VCaP (cell line): ENCODE results near the gene ULBP1.
"Not testable (repeated sequence)": the region's sequence is repeated elsewhere in the genome, so short reads cannot be mapped to it uniquely, and the experiment has no call there.

Experiments used
- H3K27ac ChIP-seq: fragments of 450-650 bp; 2 replicates; pipeline ENCODE4 v1.5.1; 2017
- CTCF ChIP-seq: fragments of 450-650 bp; conservative IDR thresholded peaks from 2 replicates; pipeline ENCODE4 v1.5.1; 2017; ENCODE audit warnings: mild to moderate bottlenecking, moderate library complexity

ULBP1 gene

DNA sequence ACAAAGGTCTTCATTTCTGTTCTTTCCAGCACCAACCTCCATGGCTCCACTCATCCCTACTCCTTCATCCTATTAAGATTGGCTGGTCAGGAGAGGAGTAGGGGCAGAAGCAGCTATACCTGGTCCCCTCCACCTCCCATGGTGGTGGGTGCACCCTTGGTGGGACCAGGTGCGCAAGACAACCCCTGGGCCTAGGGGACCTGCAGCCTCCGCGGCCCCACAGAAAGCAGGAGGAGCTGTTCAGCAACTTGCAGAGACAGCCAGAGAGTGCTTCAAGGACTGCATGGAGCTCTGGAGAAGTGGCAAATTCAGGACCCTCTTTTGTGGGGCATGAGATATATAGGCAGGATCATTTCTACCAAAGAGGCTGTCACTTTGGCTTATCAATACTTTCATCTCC, 12.1 kb upstream of the ULBP1 start:
- TF ChIP-seq CTCF = no peak
- H3K27ac ChIP-seq = no peak overlapping the region

DNA sequence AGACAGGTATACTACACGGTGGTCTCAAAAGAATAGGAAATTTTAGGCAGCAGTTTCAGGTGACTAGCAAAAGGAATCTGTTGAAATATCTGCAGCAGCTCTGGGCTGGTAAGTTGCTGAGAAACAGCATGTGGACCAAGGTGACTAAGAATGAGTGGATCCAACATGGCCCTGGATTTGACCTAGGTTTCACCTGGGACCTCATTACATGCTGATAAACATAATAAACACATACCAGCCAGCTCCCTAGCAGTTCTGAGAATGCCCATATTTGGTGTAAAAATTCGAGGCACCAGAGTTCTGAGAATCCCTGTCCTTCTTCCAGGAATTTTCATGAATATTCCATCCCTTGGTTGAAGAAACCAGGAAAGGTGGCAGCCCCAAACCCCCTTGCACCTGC, 10.4 kb upstream of the ULBP1 start:
- H3K27ac ChIP-seq = not testable (repeated sequence)

GRCh38 chr6:149953934-149954327, 9.8 kb upstream of the ULBP1 start:
- H3K27ac ChIP-seq = not testable (repeated sequence)

- H3K27ac ChIP-seq = not testable (repeated sequence)
These were observed 9.3 kb upstream of the ULBP1 start for GRCh38 chr6:149954328-149954983.

DNA sequence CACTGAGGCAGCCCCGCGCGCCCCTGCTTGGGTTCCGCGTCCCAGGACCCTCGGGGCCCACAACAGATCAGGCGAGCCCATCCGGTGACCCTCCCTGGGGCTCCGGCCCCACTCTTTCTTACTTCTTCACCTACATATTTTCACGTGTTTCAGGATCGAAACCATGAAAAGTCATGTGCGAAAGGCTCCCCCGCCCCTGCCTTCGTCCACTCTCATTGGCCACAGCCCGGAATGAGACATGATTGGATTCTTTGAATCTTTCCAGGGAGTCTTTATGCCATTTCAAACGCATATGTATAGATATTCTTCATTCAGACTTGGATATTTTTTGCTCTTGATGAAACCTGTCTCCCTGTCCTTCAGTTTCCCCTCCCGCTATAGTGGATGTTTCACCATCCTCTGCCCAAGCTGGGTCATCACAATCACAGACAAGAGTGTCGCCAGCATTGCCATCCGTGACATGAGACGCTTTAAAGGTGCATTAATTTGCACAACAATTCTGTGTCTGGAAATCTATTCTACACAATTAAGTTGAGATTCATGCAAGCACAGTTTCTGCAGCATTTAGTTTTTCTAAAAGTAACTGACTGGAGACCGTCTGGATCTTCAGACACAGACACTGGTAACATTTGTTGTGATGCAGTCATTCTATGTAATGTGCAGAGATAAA, 8.6 kb upstream of the ULBP1 start:
- H3K27ac ChIP-seq = not testable (repeated sequence)

DNA sequence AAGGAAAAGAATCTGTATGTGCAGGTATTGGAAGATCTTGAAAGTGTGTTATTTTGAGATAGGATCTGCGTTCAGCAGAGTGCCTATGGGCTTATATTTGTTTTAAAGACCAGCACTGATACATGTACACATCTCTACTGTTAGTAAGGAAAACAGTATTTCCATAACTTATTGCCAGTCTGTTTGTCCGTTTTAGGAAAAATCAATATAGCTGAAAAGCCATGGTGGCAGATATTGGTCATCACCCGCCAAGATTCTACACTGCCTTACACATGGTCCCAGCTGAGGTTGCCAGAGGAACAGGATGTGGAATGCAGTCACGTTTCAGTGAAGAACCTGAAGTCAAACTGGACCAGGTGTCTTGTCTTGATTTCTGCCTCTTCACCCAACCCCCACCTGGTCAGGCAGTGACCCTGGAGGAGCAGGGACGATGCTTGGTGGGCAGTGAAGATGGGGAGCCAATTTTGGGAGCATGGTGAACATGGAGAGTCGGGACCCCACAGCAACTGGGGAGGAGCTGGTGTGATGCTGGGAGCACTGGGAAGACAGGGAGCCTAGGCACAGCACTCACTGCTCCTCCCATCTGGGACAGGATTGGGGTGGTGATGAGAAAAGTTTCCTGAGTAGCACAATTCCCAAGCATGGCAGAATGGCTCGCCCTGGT, 8.0 kb upstream of the ULBP1 start:
- H3K27ac ChIP-seq = not testable (repeated sequence)

GRCh38 chr6:149958124-149958523, 5.6 kb upstream of the ULBP1 start:
- not testable (repeated sequence) for H3K27ac ChIP-seq

DNA sequence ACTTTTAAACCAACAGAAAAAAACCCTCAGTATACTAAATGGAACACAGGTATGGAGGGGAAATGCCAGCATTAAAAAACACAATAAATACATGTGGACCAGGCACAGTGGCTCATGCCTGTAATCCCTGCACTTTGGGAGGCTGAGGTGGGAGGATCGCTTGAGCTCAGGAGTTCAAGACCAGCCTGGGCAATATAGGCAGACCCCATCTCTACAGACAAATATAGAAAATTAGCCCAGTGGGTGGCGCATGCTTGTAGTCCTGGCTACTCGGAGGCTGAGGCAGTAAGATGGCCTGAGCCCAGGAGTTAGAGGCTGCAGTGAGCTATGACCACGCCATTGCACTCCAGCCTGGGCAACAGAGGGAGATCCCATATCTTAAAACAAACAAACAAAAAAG, 3.9 kb upstream of the ULBP1 start:
- not testable (repeated sequence) for H3K27ac ChIP-seq

DNA sequence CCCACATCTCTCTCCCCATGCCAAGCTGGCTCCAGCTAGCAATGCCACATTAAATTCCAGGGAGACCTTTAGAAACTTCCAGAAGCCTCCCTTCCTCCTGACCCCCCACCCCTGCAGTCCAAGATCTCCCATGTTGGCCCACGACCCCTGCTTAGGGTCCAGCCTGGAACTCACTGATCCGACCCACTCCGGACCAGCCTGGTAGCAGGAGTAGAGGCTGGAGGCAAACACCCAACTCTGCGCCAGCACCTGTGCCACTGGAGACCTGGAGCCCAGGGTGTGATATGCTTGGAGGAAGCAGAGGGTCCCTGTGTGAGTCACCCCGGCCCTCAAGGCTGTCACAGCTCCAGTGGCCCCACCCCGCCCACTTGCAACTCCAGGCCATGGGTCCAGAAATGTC, 3.3 kb upstream of the ULBP1 start:
- TF ChIP-seq CTCF = no peak
- no peak overlapping the region for H3K27ac ChIP-seq

DNA sequence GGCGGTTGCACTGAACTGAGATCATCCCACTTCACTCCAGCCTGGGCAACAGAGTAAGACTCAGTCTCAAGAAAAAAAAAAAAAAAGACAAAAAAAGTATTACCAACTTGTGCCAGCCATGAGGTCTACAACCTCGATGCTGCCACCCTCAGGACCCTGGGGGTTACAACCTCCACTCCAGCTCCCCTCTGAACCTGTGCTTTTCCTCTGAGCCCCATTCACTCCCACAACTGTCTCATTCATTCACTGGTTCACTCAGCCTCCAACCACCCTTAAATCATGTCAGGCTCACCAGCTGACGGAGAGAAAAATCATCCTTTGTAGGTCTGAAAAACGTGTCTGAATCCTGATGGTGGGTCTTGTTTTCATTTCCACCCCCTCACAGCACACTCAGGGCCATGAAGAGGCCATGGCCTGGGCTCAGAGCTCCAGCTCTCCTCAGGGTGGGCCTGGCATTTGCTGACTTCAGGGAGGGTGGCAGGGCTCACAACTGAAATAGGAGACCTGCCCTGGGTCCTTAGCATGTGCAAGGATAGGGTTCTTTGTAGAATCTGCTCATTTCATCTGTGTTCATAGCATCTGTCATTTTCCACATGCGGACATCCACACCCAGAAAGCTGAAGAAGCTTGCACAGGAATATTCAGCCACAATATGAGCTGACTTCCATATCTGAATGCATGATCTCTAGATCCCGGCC, 1.9 kb upstream of the ULBP1 start:
- no peak overlapping the region for H3K27ac ChIP-seq
- peak; percentile 29 for TF ChIP-seq CTCF

DNA sequence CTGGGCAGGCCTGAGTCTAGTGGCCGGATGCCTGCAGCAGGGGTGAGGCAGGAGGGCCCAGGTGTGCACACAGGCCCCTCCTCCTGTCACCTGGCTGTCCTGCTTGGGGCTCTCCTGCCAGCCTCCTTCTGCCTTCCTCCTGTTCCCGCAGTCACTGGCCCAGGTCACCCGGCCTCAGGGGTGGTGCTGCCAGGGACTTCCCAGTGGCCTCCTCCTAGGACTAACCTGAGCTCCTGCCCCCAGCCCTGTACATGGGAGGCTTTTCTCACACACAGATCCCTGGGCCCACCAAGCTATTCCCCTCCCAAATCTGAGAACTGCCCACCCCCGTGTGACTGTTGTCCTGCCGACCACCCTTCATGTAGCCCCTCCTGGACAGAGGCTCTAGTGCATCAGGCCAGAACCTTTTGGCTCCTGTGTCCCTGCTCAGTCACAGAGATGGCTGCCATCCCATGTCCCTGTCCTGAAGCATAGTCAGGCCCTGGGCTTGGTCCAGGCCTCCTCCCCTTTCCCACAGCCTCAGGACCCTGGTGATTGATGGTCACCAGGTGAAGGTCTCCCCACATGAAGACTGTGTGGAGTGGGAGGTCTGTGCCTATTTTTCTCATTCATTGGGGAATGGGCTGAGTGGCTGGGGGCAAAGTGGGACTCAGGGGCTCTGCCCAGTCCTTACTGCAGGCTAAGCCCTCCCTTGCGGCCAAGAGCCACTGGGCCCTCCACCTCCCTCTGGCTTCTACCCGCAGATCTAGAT, 1.1 kb upstream of the ULBP1 start:
- H3K27ac ChIP-seq = peak overlapping the region; percentile 83
- TF ChIP-seq CTCF = no peak
